Lower leg skin (tissue), 4 donors: Measurements from ENCODE around the gene PIGW. TPM values are rescaled to one million over a fixed set of nuclear protein-coding genes. Genes with fewer than 3 reads are reported as not detected.

Source experiments
- DNase-seq, 2 donors: peaks; one replicate each; pipeline ENCODE4 v3.0.0-alpha.2; 2019; ENCODE audit warnings: low spot score in 2 of 2
- H3K4me3 ChIP-seq: fragments of 200-600 bp; sonication (generic); 2 replicates; pipeline ENCODE4 v1.5.1; 2017; ENCODE audit warnings: mild to moderate bottlenecking, low read depth; ENCODE audit not compliant: poor library complexity, severe bottlenecking
- POLR2A ChIP-seq, 2 donors: fragments of 450-650 bp; IDR thresholded peaks; one replicate each; pipeline ENCODE4 v1.6.1; 2016 to 2017; ENCODE audit warnings: antibody characterized with exemption in 2 of 2, mild to moderate bottlenecking in 1 of 2, moderate library complexity in 1 of 2
- WGBS, 2 donors: methylation state at CpG; one replicate each; pipeline ENCODE4 v1.1.5; 2018; 5-methylcytosine and 5-hydroxymethylcytosine counted together
- intact Hi-C: fragments of 100-400 bp; cut with DNase I; formaldehyde crosslinking; loops from one replicate; pipeline ENCODE4 v1.15.0; 2023; ENCODE audit warnings: low total_unique reads
- total RNA-seq, 4 donors: library from RNA; depleted of rRNA; stranded (reverse); fragments of >200 nt; gene quantifications; one replicate each; pipeline ENCODE4 v1.1.0, GENCODE V29; 2016
- TF ChIP-seq, protein P1 (sequence below), 3 donors: fragments of 450-650 bp; IDR thresholded peaks; one replicate each; pipeline ENCODE4 v1.5.1; 2016; ENCODE audit warnings: antibody characterized with exemption in 3 of 3, mild to moderate bottlenecking in 3 of 3, moderate library complexity in 2 of 3

The PIGW gene
- total RNA-seq, 4 donors from 2014 or later, result 4.3 to 9.0 (median 6.9) TPM

- TF ChIP-seq, protein P1, sequence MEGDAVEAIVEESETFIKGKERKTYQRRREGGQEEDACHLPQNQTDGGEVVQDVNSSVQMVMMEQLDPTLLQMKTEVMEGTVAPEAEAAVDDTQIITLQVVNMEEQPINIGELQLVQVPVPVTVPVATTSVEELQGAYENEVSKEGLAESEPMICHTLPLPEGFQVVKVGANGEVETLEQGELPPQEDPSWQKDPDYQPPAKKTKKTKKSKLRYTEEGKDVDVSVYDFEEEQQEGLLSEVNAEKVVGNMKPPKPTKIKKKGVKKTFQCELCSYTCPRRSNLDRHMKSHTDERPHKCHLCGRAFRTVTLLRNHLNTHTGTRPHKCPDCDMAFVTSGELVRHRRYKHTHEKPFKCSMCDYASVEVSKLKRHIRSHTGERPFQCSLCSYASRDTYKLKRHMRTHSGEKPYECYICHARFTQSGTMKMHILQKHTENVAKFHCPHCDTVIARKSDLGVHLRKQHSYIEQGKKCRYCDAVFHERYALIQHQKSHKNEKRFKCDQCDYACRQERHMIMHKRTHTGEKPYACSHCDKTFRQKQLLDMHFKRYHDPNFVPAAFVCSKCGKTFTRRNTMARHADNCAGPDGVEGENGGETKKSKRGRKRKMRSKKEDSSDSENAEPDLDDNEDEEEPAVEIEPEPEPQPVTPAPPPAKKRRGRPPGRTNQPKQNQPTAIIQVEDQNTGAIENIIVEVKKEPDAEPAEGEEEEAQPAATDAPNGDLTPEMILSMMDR (IDR thresholded peaks at IDR 0.05), result no peak
- TF ChIP-seq POLR2A (IDR thresholded peaks at IDR 0.05), result no peak
- H3K4me3 ChIP-seq, result no peak overlapping the region
- intact Hi-C loops, result no loop called here
- WGBS, 2 donors, result 79 to 81% methylated on average over 8 of the region's 8 CpGs
- DNase-seq, result no peak
Observed at GRCh38 chr17:36550491-36551417, 16.0 kb downstream of the PIGW start.

DNA sequence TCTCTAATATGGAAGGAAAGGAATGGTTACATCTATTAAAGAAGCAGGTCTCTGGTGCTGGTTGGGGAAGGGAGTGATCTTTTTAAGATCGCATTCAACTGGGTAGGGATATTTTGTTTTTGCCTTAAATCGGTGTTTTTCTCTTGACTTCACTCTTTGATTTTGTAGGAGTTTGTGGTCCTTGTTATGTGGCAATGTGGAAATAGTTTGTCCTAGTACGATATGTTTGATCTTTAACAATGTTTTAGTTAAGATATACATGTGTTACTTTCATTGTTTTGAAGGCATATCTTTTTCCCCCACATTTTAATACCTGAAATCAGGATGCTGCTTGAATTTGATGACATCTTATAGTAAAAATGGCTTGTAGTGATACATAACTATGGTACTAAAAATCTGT lies 18.7 kb downstream of the PIGW start:
- WGBS, 2 donors, result 87 to 95% methylated on average over 3 of the region's 3 CpGs
- TF ChIP-seq, protein P1 (IDR thresholded peaks at IDR 0.05), result no peak
- no peak for TF ChIP-seq POLR2A (IDR thresholded peaks at IDR 0.05)

DNA sequence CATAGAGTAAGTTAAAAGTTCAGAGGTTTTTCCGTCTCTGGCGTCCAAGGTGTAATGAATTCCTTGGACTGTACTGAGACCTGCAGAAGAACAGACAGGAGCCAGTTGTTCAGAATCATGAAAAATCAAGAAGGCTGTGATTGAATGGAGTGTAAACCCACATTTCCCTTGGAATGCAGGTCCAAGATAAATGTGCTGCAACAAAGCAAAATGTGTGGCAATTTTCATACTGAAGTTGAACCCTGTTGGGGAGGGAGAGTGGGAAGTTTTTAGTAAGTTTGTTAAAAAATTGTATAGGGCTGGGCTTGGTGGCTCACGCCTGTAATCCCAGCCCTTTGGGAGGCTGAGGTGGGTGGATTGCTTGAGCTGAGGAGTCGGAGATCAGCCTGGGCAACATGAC lies 31.3 kb downstream of the PIGW start:
- no peak overlapping the region for H3K4me3 ChIP-seq
- WGBS, 2 donors, result 93 to 96% methylated on average over 4 of the region's 4 CpGs
- TF ChIP-seq POLR2A (IDR thresholded peaks at IDR 0.05), result no peak
- TF ChIP-seq, protein P1 (IDR thresholded peaks at IDR 0.05), result no peak

More for the DNA sequence above, 18.7 kb downstream of the PIGW start:
- no peak overlapping the region for H3K4me3 ChIP-seq
- intact Hi-C loops, result no loop called here
- no peak for DNase-seq

DNA sequence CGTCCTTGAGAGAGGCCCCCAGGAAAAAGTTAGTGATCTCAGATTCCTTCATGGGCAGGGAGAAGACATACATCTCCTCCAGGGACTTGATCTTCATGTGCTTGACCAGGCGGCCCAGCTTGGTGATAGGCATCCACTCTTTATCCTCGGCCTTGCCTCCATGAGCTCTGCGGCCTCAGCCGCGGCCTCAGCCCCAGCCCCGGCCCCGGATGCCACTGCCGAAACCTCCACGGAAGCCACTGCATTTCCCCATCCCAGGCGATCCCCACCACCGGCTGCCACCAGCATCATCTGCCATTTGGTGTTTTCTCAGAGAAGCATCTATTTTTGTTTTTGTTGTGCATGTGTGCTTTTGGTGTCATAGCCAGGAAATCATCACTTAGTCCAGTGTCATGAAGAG lies 40.2 kb downstream of the PIGW start:
- WGBS, 2 donors, result 89 to 94% methylated on average over 12 of the region's 12 CpGs
- no peak for DNase-seq
- TF ChIP-seq, protein P1 (IDR thresholded peaks at IDR 0.05), result no peak
- no peak for TF ChIP-seq POLR2A (IDR thresholded peaks at IDR 0.05)
- no peak overlapping the region for H3K4me3 ChIP-seq
- intact Hi-C loops, result no loop called here

More for the DNA sequence above, 31.3 kb downstream of the PIGW start:
- no peak for DNase-seq
- intact Hi-C loops, result no loop called here

- TF ChIP-seq, protein P1 (IDR thresholded peaks at IDR 0.05), result no peak
- no peak for TF ChIP-seq POLR2A (IDR thresholded peaks at IDR 0.05)
- H3K4me3 ChIP-seq, result no peak overlapping the region
- WGBS, 2 donors, result 43 to 47% methylated on average over 2 of the region's 2 CpGs
- intact Hi-C loops, result no loop called here
- no peak for DNase-seq
Observed at GRCh38 chr17:36576793-36577192, 42.0 kb downstream of the PIGW start.
